Heart right ventricle (tissue), 16 donors: Measurements from ENCODE around the gene TBC1D17. TPM values are rescaled to one million over a fixed set of nuclear protein-coding genes. Genes with fewer than 3 reads are reported as not detected.

Experiments
- ATAC-seq, 8 donors: fragments of 200-7000 bp; cut with Tn5 transposase; one replicate each; pipeline ENCODE4 v1.9.1; 2020; ENCODE audit warnings: mild to moderate bottlenecking in 8 of 8, moderate library complexity in 8 of 8, moderate number of reproducible peaks in 1 of 8
- DNase-seq, 2 donors: peaks; one replicate each; pipeline ENCODE4 v3.0.0-alpha.2; 2020
- H3K27ac ChIP-seq, 10 donors: fragments of 200-600 bp; sonication (generic) in 2 of 10; one replicate each; pipeline versions ENCODE4 v1.5.0 to v1.8.0; 2020 to 2022; ENCODE audit warnings: mild to moderate bottlenecking in 3 of 10
- H3K27me3 ChIP-seq, 7 donors: fragments of 200-600 bp; one replicate each; pipeline ENCODE4 v1.8.0; 2021 to 2022; ENCODE audit warnings: mild to moderate bottlenecking in 2 of 7
- H3K36me3 ChIP-seq, 9 donors: fragments of 200-600 bp; sonication (generic) in 1 of 9; one replicate each; pipeline versions ENCODE4 v1.5.0 to v1.8.0; 2020 to 2022; ENCODE audit warnings: mild to moderate bottlenecking in 2 of 9
- H3K4me1 ChIP-seq, 9 donors: fragments of 200-600 bp; sonication (generic) in 1 of 9; one replicate each; pipeline versions ENCODE4 v1.5.0 to v1.8.0; 2020 to 2022; ENCODE audit warnings: mild to moderate bottlenecking in 4 of 9
- H3K4me3 ChIP-seq, 10 donors: fragments of 200-600 bp; sonication (generic) in 2 of 10; one replicate each; pipeline versions ENCODE4 v1.5.0 to v1.8.0; 2020 to 2022; ENCODE audit warnings: mild to moderate bottlenecking in 7 of 10, moderate library complexity in 2 of 10
- H3K9me3 ChIP-seq, 11 donors: fragments of 200-600 bp in 10 of 11; sonication (generic) in 2 of 11; one replicate each; pipeline versions ENCODE4 v1.5.0 to v1.8.0; 2013 to 2022; ENCODE audit warnings: mild to moderate bottlenecking in 2 of 11, control low read depth in 1 of 11, moderate library complexity in 1 of 11
- WGBS, 2 donors: extraction: QIAGEN DNeasy Blood & Tissue Kit; methylation state at CpG; one replicate each; pipeline ENCODE4 v1.1.7; 2013; ENCODE audit warnings: inconsistent platforms in 1 of 2; 5-methylcytosine and 5-hydroxymethylcytosine counted together
- intact Hi-C, 10 donors: fragments of 100-400 bp; cut with DNase I; formaldehyde crosslinking; loops; one replicate each; pipeline versions ENCODE4 v1.11.1 to v1.14.2; 2022
- polyA plus RNA-seq, 2 donors: library from polyadenylated mRNA; stranded (reverse); fragments of 200-250 nt; gene quantifications; one replicate each; pipeline ENCODE4 v1.2.3, GENCODE V29; 2013
- total RNA-seq, 10 donors: library from RNA; stranded (reverse); fragmentation: NEBNext Ultra II Directional in 3 of 10; extraction: Animal tissue kit (Norgen Biotek cat#: 25700) in 3 of 10; gene quantifications; one replicate each; pipeline versions ENCODE4 v1.2.1 to v1.2.4, GENCODE V29; 2021 to 2023
- TF ChIP-seq, protein P1 (sequence below), 9 donors: fragments of 200-600 bp; sonication (generic) in 2 of 9; IDR thresholded peaks; one replicate each; pipeline versions ENCODE4 v1.5.0 to v1.8.0; 2021 to 2022; ENCODE audit warnings: antibody characterized with exemption in 9 of 9, mild to moderate bottlenecking in 5 of 9, moderate library complexity in 1 of 9
- donor health status: Arrhythmogenic right ventricular cardiomyopathy.
- donor health status: ischemic (EF 13 %, LVEDD 7.1; RV severe dilation, severe dysfunction).
- donor health status: healthy with polysubstance abuse.
- donor health status: DM: no; HTN: yes; CAD: no.
- donor health status: DM: no; HTN: no; CAD: no.
- donor health status: ischemic (EF 25% LVEDD 6.9; RV normal size, moderate dysfunction).
- donor health status: ischemic (EF 25% LVEDD 5.7; RV mildly dilated, moderate dysfunction).
- donor health status: healthy.
- donor health status: DM: yes; HTN: yes; CAD: no.
- donor health status: Ischemic cardiomyopathy.
- donor health status: ischemic (EF 35%, LVEDD 5.7; RV mildly dilated, moderate dysfunction).
- donor health status: nonischemic (EF 11% LVEDD 7.7; RV severe dilation, severe dysfunction).
- donor health status: DM: yes; HTN: yes; CAD: no.
- donor health status: PGD.
- donor health status: ischemic (EF 29% LVEDD 5.4; RV normal size, mild dysfunction).
- donor health status: nonischemic (EF 23%, LVEDD 6.1; RV moderate dilation, normal function).

TBC1D17 gene
- total and polyA plus RNA-seq, 12 donors = 30.4 to 57.9 (median 49.8) TPM

DNA sequence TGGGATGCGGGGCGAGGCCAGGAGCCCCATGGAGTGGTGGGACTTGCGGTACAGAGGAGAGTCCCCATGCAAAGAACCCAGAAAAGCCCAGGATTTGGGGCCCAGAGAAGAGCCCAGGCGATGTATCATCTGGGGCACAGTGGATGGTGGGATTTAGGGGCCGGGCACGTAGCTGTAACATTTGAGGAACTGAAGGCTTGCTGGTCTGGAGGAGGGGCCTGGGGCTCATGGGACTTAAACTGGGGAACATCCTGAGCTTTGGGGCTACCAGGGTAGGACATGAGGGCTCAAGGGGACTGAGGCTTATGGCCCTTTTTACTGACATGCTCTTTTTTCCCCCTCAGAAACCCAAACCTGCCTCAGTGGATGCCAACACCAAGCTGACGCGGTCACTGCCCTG, 45.9 kb upstream of the TBC1D17 start:
- DNase-seq = no peak
- H3K27me3 ChIP-seq = no peaks in the 10 kb centered on the region
- 96 to 98% methylated on average over 8 of the region's 8 CpGs for WGBS, 2 donors
- peaks cover 0 to 100% (median 66%) of the 10 kb centered on the region in 9 donors for H3K36me3 ChIP-seq
- TF ChIP-seq, protein P1, sequence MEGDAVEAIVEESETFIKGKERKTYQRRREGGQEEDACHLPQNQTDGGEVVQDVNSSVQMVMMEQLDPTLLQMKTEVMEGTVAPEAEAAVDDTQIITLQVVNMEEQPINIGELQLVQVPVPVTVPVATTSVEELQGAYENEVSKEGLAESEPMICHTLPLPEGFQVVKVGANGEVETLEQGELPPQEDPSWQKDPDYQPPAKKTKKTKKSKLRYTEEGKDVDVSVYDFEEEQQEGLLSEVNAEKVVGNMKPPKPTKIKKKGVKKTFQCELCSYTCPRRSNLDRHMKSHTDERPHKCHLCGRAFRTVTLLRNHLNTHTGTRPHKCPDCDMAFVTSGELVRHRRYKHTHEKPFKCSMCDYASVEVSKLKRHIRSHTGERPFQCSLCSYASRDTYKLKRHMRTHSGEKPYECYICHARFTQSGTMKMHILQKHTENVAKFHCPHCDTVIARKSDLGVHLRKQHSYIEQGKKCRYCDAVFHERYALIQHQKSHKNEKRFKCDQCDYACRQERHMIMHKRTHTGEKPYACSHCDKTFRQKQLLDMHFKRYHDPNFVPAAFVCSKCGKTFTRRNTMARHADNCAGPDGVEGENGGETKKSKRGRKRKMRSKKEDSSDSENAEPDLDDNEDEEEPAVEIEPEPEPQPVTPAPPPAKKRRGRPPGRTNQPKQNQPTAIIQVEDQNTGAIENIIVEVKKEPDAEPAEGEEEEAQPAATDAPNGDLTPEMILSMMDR (IDR thresholded peaks at IDR 0.05) = no peak
- no peak overlapping the region for H3K4me3 ChIP-seq
- intact Hi-C loops = loop anchor here in 1 of 10 donors (10.0 kb wide), 1 partner anchor 1243 kb away; no protein-coding TSS in a partner anchor
- H3K4me1 ChIP-seq = peaks cover 0 to 18% (median 0%) of the 10 kb centered on the region in 9 donors
- H3K27ac ChIP-seq = no peak overlapping the region
- H3K9me3 ChIP-seq = no peaks in the 10 kb centered on the region
- no peak for ATAC-seq

DNA sequence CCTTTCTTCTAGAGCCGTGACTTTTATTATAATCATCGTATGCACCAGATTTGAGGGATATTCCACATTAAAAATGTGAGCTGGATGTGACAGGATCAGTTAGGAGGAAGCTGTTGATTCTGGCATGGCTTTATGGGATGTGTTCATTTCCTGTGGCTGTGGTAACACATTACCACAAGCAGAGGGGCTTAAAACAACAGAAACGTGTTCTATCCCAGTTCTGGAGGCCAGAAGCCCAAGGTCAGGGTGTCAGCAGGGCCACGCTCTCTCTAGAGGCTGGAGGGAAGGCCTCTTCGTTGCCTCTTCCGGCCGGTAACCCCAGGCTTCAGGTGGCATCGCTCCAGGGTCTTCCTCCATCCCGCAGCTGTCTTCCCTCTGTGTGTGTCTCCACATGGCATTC, 44.9 kb upstream of the TBC1D17 start:
- peaks cover 0 to 18% (median 0%) of the 10 kb centered on the region in 9 donors for H3K4me1 ChIP-seq
- DNase-seq (no peak), ATAC-seq (no peak)
- H3K36me3 ChIP-seq = peaks cover 0 to 100% (median 70%) of the 10 kb centered on the region in 9 donors
- TF ChIP-seq, protein P1 (IDR thresholded peaks at IDR 0.05) = no peak
- H3K27me3 ChIP-seq = no peaks in the 10 kb centered on the region
- no peaks in the 10 kb centered on the region for H3K9me3 ChIP-seq
- no peak overlapping the region for H3K4me3 ChIP-seq
- WGBS, 2 donors = 60 to 72% methylated on average over 9 of the region's 9 CpGs
- intact Hi-C loops = loop anchor here in 1 of 10 donors (10.0 kb wide), 1 partner anchor 1242 kb away; no protein-coding TSS in a partner anchor
- H3K27ac ChIP-seq = peak overlapping the region in 1 of 10 donors; percentile 60

DNA sequence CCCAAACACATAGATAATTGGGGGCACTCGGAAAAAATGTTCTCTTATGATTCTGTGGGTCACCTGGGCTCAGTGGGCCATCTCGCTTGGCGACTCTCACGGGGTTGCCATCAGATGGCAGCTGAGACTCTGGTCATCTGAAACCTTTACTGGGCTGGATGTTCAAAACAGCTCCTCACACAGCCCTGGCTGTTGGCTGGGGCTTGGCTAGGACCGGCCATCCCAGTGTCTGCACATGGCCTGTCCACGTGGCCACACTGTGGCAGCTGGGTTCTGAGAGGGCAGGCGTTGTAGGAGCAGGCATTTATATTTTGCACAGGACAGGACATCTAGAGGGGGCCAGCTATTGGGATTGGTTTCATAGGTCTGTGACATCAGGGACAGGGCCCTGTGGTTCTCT, 43.9 kb upstream of the TBC1D17 start:
- Histone ChIP-seq H3K4me1 (peaks cover 0 to 18% (median 0%) of the 10 kb centered on the region in 9 donors), H3K27me3 (no peaks in the 10 kb centered on the region), H3K9me3 (no peaks in the 10 kb centered on the region), H3K27ac (no peak overlapping the region), H3K4me3 (no peak overlapping the region), H3K36me3 (peaks cover 0 to 100% (median 75%) of the 10 kb centered on the region in 9 donors)
- TF ChIP-seq, protein P1 (IDR thresholded peaks at IDR 0.05) = no peak
- 92 to 93% methylated on average over 7 of the region's 7 CpGs for WGBS, 2 donors
- ATAC-seq (peak in 1 of 8 donors; percentile 10), DNase-seq (no peak)
- intact Hi-C loops = loop anchor here in 1 of 10 donors (10.0 kb wide), 1 partner anchor 1241 kb away; no protein-coding TSS in a partner anchor

DNA sequence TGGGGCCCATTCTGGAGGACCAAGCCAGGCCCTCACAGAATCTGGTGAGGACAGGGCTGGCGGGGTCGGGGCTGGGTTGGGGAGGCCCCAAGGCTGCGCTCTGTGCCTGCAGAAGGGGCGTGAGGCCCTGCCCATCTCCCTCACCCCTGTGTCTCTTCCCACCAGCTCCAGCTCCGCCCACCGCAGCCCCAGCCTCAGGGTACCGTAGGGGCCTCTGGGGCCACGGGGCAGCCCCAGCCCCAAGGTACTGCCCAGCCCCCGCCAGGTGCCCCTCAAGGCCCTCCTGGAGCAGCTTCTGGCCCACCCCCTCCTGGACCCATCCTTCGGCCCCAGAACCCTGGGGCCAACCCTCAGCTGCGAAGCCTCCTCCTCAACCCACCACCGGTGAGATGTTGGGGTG, 41.9 kb upstream of the TBC1D17 start:
- Histone ChIP-seq H3K36me3 (peaks cover 0 to 100% (median 69%) of the 10 kb centered on the region in 9 donors), H3K4me1 (peaks cover 0 to 18% (median 0%) of the 10 kb centered on the region in 9 donors), H3K27me3 (no peaks in the 10 kb centered on the region), H3K27ac (no peak overlapping the region), H3K4me3 (no peak overlapping the region), H3K9me3 (no peaks in the 10 kb centered on the region)
- intact Hi-C loops = loop anchor here in 1 of 10 donors (10.0 kb wide), 1 partner anchor 1239 kb away; no protein-coding TSS in a partner anchor
- DNase-seq (no peak), ATAC-seq (peak in 2 of 8 donors; percentile 5 to 21)
- TF ChIP-seq, protein P1 (IDR thresholded peaks at IDR 0.05) = no peak
- 95 to 96% methylated on average over 10 to 12 of the region's 12 CpGs for WGBS, 2 donors
